Stimulated activated CD4-positive, alpha-beta T cell treated with anti-CD3 and anti-CD28 coated beads, TNF-alpha, amount 100 ng/mL, for 1 hour (primary cell): ENCODE data around the gene ASIC3.
"Not testable (repeated sequence)": the region's sequence is repeated elsewhere in the genome, so short reads cannot be mapped to it uniquely, and the experiment has no call there.

Experiments used
- DNase-seq, 3 donors: peaks; one replicate each; pipeline ENCODE4 v3.0.0-alpha.2; 2020; ENCODE audit warnings: low read depth in 3 of 3, low spot score in 1 of 3

The ASIC3 gene

GRCh38 chr7:151032936-151033863 lies 15.1 kb upstream of the ASIC3 start:
- DNase-seq, result no peak

GRCh38 chr7:151033864-151034249 lies 14.5 kb upstream of the ASIC3 start:
- no peak for DNase-seq

- no peak for DNase-seq
Measured at GRCh38 chr7:151034312-151035025, 13.9 kb upstream of the ASIC3 start.

GRCh38 chr7:151035026-151035717 lies 13.2 kb upstream of the ASIC3 start:
- DNase-seq, result no peak

- no peak for DNase-seq
Measured at GRCh38 chr7:151035902-151036301, 12.4 kb upstream of the ASIC3 start.

GRCh38 chr7:151038951-151039849 lies 9.1 kb upstream of the ASIC3 start:
- peak in 2 of 3 donors; percentile 23 to 31 for DNase-seq

- no peak for DNase-seq
Measured at GRCh38 chr7:151039850-151040548, 8.3 kb upstream of the ASIC3 start.

GRCh38 chr7:151040616-151041375 lies 7.5 kb upstream of the ASIC3 start:
- no peak for DNase-seq

GRCh38 chr7:151043449-151043848 lies 4.9 kb upstream of the ASIC3 start:
- not testable (repeated sequence) for DNase-seq

GRCh38 chr7:151043959-151044358 lies 4.4 kb upstream of the ASIC3 start:
- DNase-seq, result no peak

- DNase-seq, result no peak
Measured at GRCh38 chr7:151045262-151045661, 3.1 kb upstream of the ASIC3 start.

GRCh38 chr7:151045967-151046366 lies 2.4 kb upstream of the ASIC3 start:
- DNase-seq, result no peak

GRCh38 chr7:151046603-151047573 lies 1.4 kb upstream of the ASIC3 start:
- DNase-seq, result no peak

- DNase-seq, result no peak
Measured at GRCh38 chr7:151048911-151049463, 656 bp downstream of the ASIC3 start.

GRCh38 chr7:151051108-151051507 lies 2.8 kb downstream of the ASIC3 start:
- peak in 1 of 3 donors; percentile 29 for DNase-seq

- no peak for DNase-seq
Measured at GRCh38 chr7:151053096-151053495, 4.8 kb downstream of the ASIC3 start.

- DNase-seq, result no peak
Measured at GRCh38 chr7:151053751-151054150, 5.4 kb downstream of the ASIC3 start.

GRCh38 chr7:151056283-151056665 lies 7.9 kb downstream of the ASIC3 start:
- DNase-seq, result no peak
